H1 (cell line): ENCODE data around the gene PDIA2. TPM values are rescaled to one million over a fixed set of nuclear protein-coding genes. Genes with fewer than 3 reads are reported as not detected.

Experiments
- CTCF ChIA-PET: fragments of 300-600 bp; sonication (Branson Sonifier 250); formaldehyde crosslinking; loops from one replicate; lab custom pipeline; 2021; ENCODE audit not compliant: partially characterized antibody; lab: Charles Lee
- POLR2A ChIA-PET: fragments of 300-600 bp; sonication (Branson Sonifier 250); formaldehyde crosslinking; loops from one replicate; lab custom pipeline; 2021; ENCODE audit warnings: inconsistent platforms; ENCODE audit not compliant: partially characterized antibody; lab: Charles Lee
- DNase-seq, 2 experiments: peaks; one replicate each; pipeline versions ENCODE4 v3.0.0 to v3.0.0-alpha.2; 2010 to 2022; ENCODE audit warnings: low spot score in 2 of 2, low read depth in 1 of 2, mixed read lengths in 1 of 2
- FAIRE-seq: peaks from 2 replicates; lab custom pipeline; 2011; peaks lifted over from hg19 to GRCh38; lab: Jason Lieb, UNC
- H2AFZ ChIP-seq: 2 replicates; pipeline ENCODE4 v1.8.1; 2012; ENCODE audit warnings: low read length, inconsistent platforms
- H2AK5ac ChIP-seq: 2 replicates; pipeline ENCODE4 v1.6.1; 2013; ENCODE audit warnings: low read depth, low read length
- H2BK120ac ChIP-seq: replicated peaks from 2 replicates; pipeline ENCODE3; 2013; ENCODE audit warnings: low read depth, low read length, inconsistent platforms
- H2BK12ac ChIP-seq: 2 replicates; pipeline ENCODE4 v1.6.1; 2013; ENCODE audit warnings: low read depth, low read length
- H2BK15ac ChIP-seq: 2 replicates; pipeline ENCODE4 v1.6.1; 2013; ENCODE audit warnings: low read length
- H2BK20ac ChIP-seq: 2 replicates; pipeline ENCODE4 v1.6.1; 2013; ENCODE audit warnings: low read length
- H2BK5ac ChIP-seq: 2 replicates; pipeline ENCODE4 v1.6.1; 2013; ENCODE audit warnings: low read depth, low read length
- H3K14ac ChIP-seq: 2 replicates; pipeline ENCODE4 v1.6.1; 2013; ENCODE audit warnings: inconsistent platforms; ENCODE audit not compliant: insufficient read length
- H3K18ac ChIP-seq: 2 replicates; pipeline ENCODE4 v1.6.1; 2013; ENCODE audit warnings: low read length; ENCODE audit errors: extremely low read depth
- H3K23ac ChIP-seq: 2 replicates; pipeline ENCODE4 v1.6.1; 2013; ENCODE audit warnings: inconsistent platforms; ENCODE audit not compliant: insufficient read length
- H3K23me2 ChIP-seq: 2 replicates; pipeline ENCODE4 v1.6.1; 2013; ENCODE audit warnings: low read depth, low read length
- H3K27ac ChIP-seq: 2 replicates; pipeline ENCODE4 v1.6.1; 2011; ENCODE audit warnings: low read depth, low read length, inconsistent platforms
- H3K27me3 ChIP-seq, 4 experiments: replicated peaks in 1 of 4; 1 replicate in 1 of 4; 2 replicates in 3 of 4; pipeline versions ENCODE4 v1.6.1 to v1.8.1; 2011 to 2013; ENCODE audit warnings: low read length in 3 of 4, mild to moderate bottlenecking in 3 of 4, inconsistent platforms in 2 of 4, mixed read lengths in 2 of 4, moderate library complexity in 1 of 4; ENCODE audit not compliant: control insufficient read depth in 3 of 4, insufficient read depth in 3 of 4; ENCODE audit errors: extremely low read depth in 1 of 4
- H3K36me3 ChIP-seq, 4 experiments: 2 replicates each; pipeline versions ENCODE4 v1.6.1 to v1.8.1; 2011 to 2013; ENCODE audit warnings: mild to moderate bottlenecking in 4 of 4, low read length in 3 of 4, moderate library complexity in 2 of 4, control low read depth in 1 of 4, inconsistent platforms in 1 of 4; ENCODE audit not compliant: insufficient read depth in 4 of 4, control insufficient read depth in 2 of 4
- H3K4ac ChIP-seq: replicated peaks from 2 replicates; pipeline ENCODE3; 2013; ENCODE audit warnings: low read length, low read depth, mixed read lengths, inconsistent platforms; ENCODE audit not compliant: insufficient read length
- H3K4me1 ChIP-seq, 4 experiments: replicated peaks in 1 of 4; 1 replicate in 1 of 4; 2 replicates in 3 of 4; pipeline versions ENCODE4 v1.6.1 to v1.8.1; 2011 to 2013; ENCODE audit warnings: low read length in 3 of 4, inconsistent platforms in 2 of 4, mixed read lengths in 1 of 4; ENCODE audit not compliant: insufficient read depth in 4 of 4, control insufficient read depth in 3 of 4
- H3K4me2 ChIP-seq, 2 experiments: 2 replicates each; pipeline versions ENCODE4 v1.6.1 to v1.8.1; 2011 to 2013; ENCODE audit warnings: low read depth in 2 of 2, low read length in 2 of 2, control low read depth in 1 of 2, inconsistent platforms in 1 of 2, mild to moderate bottlenecking in 1 of 2; ENCODE audit not compliant: insufficient read depth in 1 of 2
- H3K4me3 ChIP-seq, 4 experiments: fragments of 200-600, 300-600 bp in 1 of 4; sonication (generic), shearing (Covaris generic), sonication (Bioruptor Twin) in 1 of 4; 2 replicates each; pipeline versions ENCODE4 v1.5.1 to v1.8.1; 2011 to 2016; ENCODE audit warnings: low read length in 4 of 4, low read depth in 3 of 4, control low read depth in 2 of 4, inconsistent platforms in 2 of 4, mild to moderate bottlenecking in 2 of 4, mixed read lengths in 1 of 4, moderate library complexity in 1 of 4; ENCODE audit not compliant: insufficient read depth in 2 of 4; ENCODE audit errors: extremely low read depth in 1 of 4
- H3K56ac ChIP-seq: replicated peaks from 2 replicates; pipeline ENCODE3; 2013; ENCODE audit warnings: low read depth, mild to moderate bottlenecking, mixed read lengths, low read length, inconsistent platforms; ENCODE audit not compliant: insufficient read length
- H3K79me1 ChIP-seq: 2 replicates; pipeline ENCODE4 v1.6.1; 2013; ENCODE audit warnings: low read depth, low read length, control low read depth
- H3K79me2 ChIP-seq, 2 experiments: 2 replicates each; pipeline versions ENCODE4 v1.6.1 to v1.8.1; 2012 to 2013; ENCODE audit warnings: low read length in 2 of 2, mild to moderate bottlenecking in 2 of 2, inconsistent platforms in 1 of 2; ENCODE audit not compliant: insufficient read depth in 2 of 2, control insufficient read depth in 1 of 2
- H3K9ac ChIP-seq, 4 experiments: replicated peaks in 1 of 4; 1 replicate in 1 of 4; 2 replicates in 3 of 4; pipeline versions ENCODE4 v1.6.1 to v1.8.1; 2011 to 2013; ENCODE audit warnings: low read depth in 3 of 4, low read length in 3 of 4, control low read depth in 2 of 4, mild to moderate bottlenecking in 2 of 4, moderate library complexity in 2 of 4, inconsistent platforms in 1 of 4; ENCODE audit errors: extremely low read depth in 1 of 4
- H3K9me3 ChIP-seq, 2 experiments: 2 replicates each; pipeline versions ENCODE4 v1.6.1 to v1.8.1; 2012 to 2013; ENCODE audit warnings: mild to moderate bottlenecking in 2 of 2, moderate library complexity in 2 of 2, control low read depth in 1 of 2, inconsistent platforms in 1 of 2, low read depth in 1 of 2, low read length in 1 of 2, mixed read lengths in 1 of 2; ENCODE audit not compliant: insufficient read depth in 2 of 2
- H4K20me1 ChIP-seq, 2 experiments: replicated peaks in 1 of 2; 2 replicates each; pipeline versions ENCODE3 to v1.8.1; 2011 to 2013; ENCODE audit warnings: inconsistent platforms in 2 of 2, low read length in 2 of 2, mild to moderate bottlenecking in 1 of 2; ENCODE audit not compliant: insufficient read depth in 2 of 2, control insufficient read depth in 1 of 2
- H4K5ac ChIP-seq: 2 replicates; pipeline ENCODE4 v1.6.1; 2013; ENCODE audit warnings: low read length, low read depth, mixed read lengths, inconsistent platforms; ENCODE audit not compliant: insufficient read length
- H4K8ac ChIP-seq: 2 replicates; pipeline ENCODE4 v1.8.0; 2013; ENCODE audit warnings: mild to moderate bottlenecking, moderate library complexity, low read length, inconsistent platforms; ENCODE audit not compliant: insufficient read depth; ENCODE audit errors: extremely low read depth
- H4K91ac ChIP-seq: replicated peaks from 2 replicates; pipeline ENCODE3; 2013; ENCODE audit warnings: low read length, mixed read lengths, inconsistent platforms; ENCODE audit not compliant: insufficient read length
- BACH1 ChIP-seq: IDR thresholded peaks from 2 replicates; pipeline ENCODE4 v1.6.1; 2012; ENCODE audit warnings: low read length, improper control_type of control experiment
- CBX8 ChIP-seq: fragments of 300-800, 300-1000 bp; sonication (generic); IDR thresholded peaks from 2 replicates; pipeline ENCODE4 v1.7.1; 2016; ENCODE audit warnings: low read depth, low read length, borderline replicate concordance
- EGR1 ChIP-seq: IDR thresholded peaks from 2 replicates; pipeline ENCODE4 v1.6.1; 2011; ENCODE audit warnings: low read depth, low read length, borderline replicate concordance
- EP300 ChIP-seq, 2 experiments: IDR thresholded peaks; 1 replicate in 1 of 2; 2 replicates in 1 of 2; pipeline ENCODE4 v1.6.1; 2011 to 2012; ENCODE audit warnings: low read depth in 2 of 2, low read length in 2 of 2, mild to moderate bottlenecking in 2 of 2, borderline replicate concordance in 1 of 2, inconsistent platforms in 1 of 2, moderate library complexity in 1 of 2
- EZH2 ChIP-seq: fragments of 200-600 bp; sonication (generic); IDR thresholded peaks from 2 replicates; pipeline ENCODE4 v1.7.1; 2012; ENCODE audit warnings: low read depth, mild to moderate bottlenecking, moderate library complexity, low read length, inconsistent platforms; ENCODE audit not compliant: severe bottlenecking
- KDM1A ChIP-seq: fragments of 200-600, 300-600 bp; sonication (generic); IDR thresholded peaks from 2 replicates; pipeline ENCODE4 v1.7.1; 2016; ENCODE audit warnings: mild to moderate bottlenecking, low read length, borderline replicate concordance
- MAX ChIP-seq: IDR thresholded peaks from 2 replicates; pipeline ENCODE4 v1.6.1; 2012; ENCODE audit warnings: inconsistent platforms
- NANOG ChIP-seq: IDR thresholded peaks from 2 replicates; pipeline ENCODE4 v1.6.1; 2011; ENCODE audit warnings: low read length, low read depth, mild to moderate bottlenecking, inconsistent platforms; ENCODE audit not compliant: insufficient read depth, poor library complexity, severe bottlenecking
- RBBP5 ChIP-seq: IDR thresholded peaks from 2 replicates; pipeline ENCODE4 v1.7.1; 2012; ENCODE audit warnings: low read depth, mild to moderate bottlenecking, inconsistent platforms, low read length, moderate library complexity, borderline replicate concordance
- SAP30 ChIP-seq: fragments of 300-600 bp; sonication (generic); IDR thresholded peaks from 2 replicates; pipeline ENCODE4 v1.7.1; 2012; ENCODE audit warnings: low read length, moderate library complexity, mild to moderate bottlenecking, inconsistent platforms; ENCODE audit not compliant: insufficient read depth, insufficient replicate concordance
- SP1 ChIP-seq: IDR thresholded peaks from 2 replicates; pipeline ENCODE4 v1.6.1; 2011; ENCODE audit warnings: low read depth, low read length
- SRF ChIP-seq: IDR thresholded peaks from 2 replicates; pipeline ENCODE4 v1.6.1; 2011; ENCODE audit warnings: mild to moderate bottlenecking, low read depth, low read length, moderate library complexity
- WGBS, 2 experiments: shearing (Covaris generic) in 1 of 2; methylation state at CpG; one replicate each; pipeline versions ENCODE4 v1.1.6 to v1.1.7; 2013 to 2015; ENCODE audit warnings: low lambda C conversion rate in 2 of 2, mixed read lengths in 2 of 2, inconsistent platforms in 1 of 2, low coverage in 1 of 2, missing lambda C conversion rate in 1 of 2; ENCODE audit not compliant: insufficient replicate concordance in 2 of 2, insufficient coverage in 1 of 2, insufficient read length in 1 of 2; ENCODE audit errors: extremely low coverage in 1 of 2, missing lambda C conversion rate in 1 of 2; 5-methylcytosine and 5-hydroxymethylcytosine counted together
- polyA plus RNA-seq, 7 experiments: library from polyadenylated mRNA; depleted of rRNA in 3 of 7; stranded (reverse) in 5 of 7; unstranded in 2 of 7; fragments of >200 nt in 5 of 7; fragments of 200-250 nt in 2 of 7; gene quantifications; 1 replicate in 5 of 7; 2 replicates in 1 of 7; 4 replicates in 1 of 7; pipeline versions ENCODE4 v1.2.1 to v1.2.3, GENCODE V29; 2011 to 2013; ENCODE audit warnings: missing spikeins in 2 of 7, mixed read lengths in 2 of 7
- total RNA-seq: library from RNA; stranded (reverse); fragmentation: NEBNext Ultra II Directional; extraction: Animal tissue kit (Norgen Biotek cat#: 25700); gene quantifications from 2 replicates; pipeline ENCODE4 v1.2.1, GENCODE V29; 2021

The PDIA2 gene
- total and polyA plus RNA-seq, 2 of the 8 experiments (the other 6 are each of a cell fraction or from before 2014, with no cell fraction given): 0.34 to 0.50 TPM

- H4K5ac ChIP-seq: no peak overlapping the region
- no peaks in the 10 kb centered on the region for H3K79me2 ChIP-seq
- H2BK5ac ChIP-seq: no peak overlapping the region
- 87% methylated on average over 6 of the region's 6 CpGs; no CpG with 5 or more reads in 1 of the 2 experiments for WGBS, 2 experiments
- H4K8ac ChIP-seq: no peak overlapping the region
- no peak overlapping the region for H4K91ac ChIP-seq
- H3K56ac ChIP-seq: no peak overlapping the region
- no peak overlapping the region for H3K14ac ChIP-seq
- H2AFZ ChIP-seq: no peak overlapping the region
- peaks cover 2 to 19% (median 3%) of the 10 kb centered on the region in 4 experiments; a peak in 5 of 8 replicates for H3K36me3 ChIP-seq
- no peaks in the 10 kb centered on the region for H3K23me2 ChIP-seq
- no peak overlapping the region for H2BK20ac ChIP-seq
- no peak overlapping the region for H3K4me2 ChIP-seq
- CTCF ChIA-PET: interaction anchor here (0.9 to 1.4 kb wide), 5 partner anchors 11 to 232 kb away, joined by 3 to 4 read pairs (median 3); no protein-coding TSS in a partner anchor
- no peak overlapping the region for H2BK120ac ChIP-seq
- H3K4me3 ChIP-seq: no peak overlapping the region
- no peak for TF ChIP-seq EZH2
- no peak for TF ChIP-seq SAP30
- TF ChIP-seq EGR1: no peak
- TF ChIP-seq SP1: no peak
- no peak for TF ChIP-seq EP300 (IDR thresholded peaks at IDR 0.05; ENCODE audit: borderline replicate concordance in 1 of 2, low read depth in 2 of 2, low read length in 2 of 2)
- TF ChIP-seq CBX8: no peak
- no peak for TF ChIP-seq SRF
- no peak for TF ChIP-seq BACH1
- no peak for TF ChIP-seq NANOG
- TF ChIP-seq RBBP5: no peak
- TF ChIP-seq KDM1A: no peak
- no peak for TF ChIP-seq MAX
- TF ChIP-seq, all 59 proteins: peak for 0
- Histone ChIP-seq H3K79me1 (no peaks in the 10 kb centered on the region; the same call in none of the 2 replicates), H2AK5ac (no peak overlapping the region), H3K23ac (no peak overlapping the region), H3K4ac (no peak overlapping the region), H3K9me3 (no peaks in the 10 kb centered on the region), H3K9ac (no peak overlapping the region), H2BK12ac (no peak overlapping the region), H3K27me3 (no peaks in the 10 kb centered on the region), H3K4me1 (no peaks in the 10 kb centered on the region), H2BK15ac (no peak overlapping the region), H3K18ac (no peak overlapping the region), H3K27ac (no peak overlapping the region), H4K20me1 (peaks cover under 1 to 3% of the 10 kb centered on the region in 2 experiments)
- POLR2A ChIA-PET: interaction anchor here (0.6 to 2.3 kb wide), 3 partner anchors 15 to 81 kb away, joined by 3 to 6 read pairs (median 5); partner anchors contain the start of gene LUC7L
- DNase-seq: no peak
- no peak for FAIRE-seq
These were observed 27.8 kb upstream of the PDIA2 start for GRCh38 chr16:255183-255582.
